Natural killer cell (primary cell): ENCODE measurements around the gene YES1. TPM values are rescaled to one million over a fixed set of nuclear protein-coding genes. Genes with fewer than 3 reads are reported as not detected.

Experiments used
- ATAC-seq, 3 donors: fragments of 150-1000 bp in 2 of 3; fragments of 200-7000 bp in 1 of 3; cut with Tn5 transposase; 1 replicate in 1 of 3; 2 replicates in 2 of 3; pipeline ENCODE4 v1.10.0; 2021; ENCODE audit warnings: mild to moderate bottlenecking in 2 of 3, moderate library complexity in 2 of 3
- DNase-seq, 2 donors: peaks; one replicate each; pipeline versions ENCODE4 v3.0.0 to v3.0.0-alpha.2; 2013 to 2021; ENCODE audit warnings: mixed read lengths in 1 of 2
- H3K27ac ChIP-seq: one replicate; pipeline ENCODE4 v1.5.1; 2013; ENCODE audit warnings: mild to moderate bottlenecking, low read length
- H3K27me3 ChIP-seq: one replicate; pipeline ENCODE4 v1.6.1; 2013; ENCODE audit warnings: low read length; ENCODE audit not compliant: control insufficient read depth, insufficient read depth
- H3K36me3 ChIP-seq: one replicate; pipeline ENCODE4 v1.6.1; 2013; ENCODE audit warnings: low read length; ENCODE audit not compliant: control insufficient read depth, insufficient read depth
- H3K4me1 ChIP-seq: one replicate; pipeline ENCODE4 v1.6.1; 2013; ENCODE audit warnings: low read length; ENCODE audit not compliant: control insufficient read depth, insufficient read depth
- H3K4me3 ChIP-seq: one replicate; pipeline ENCODE4 v1.5.1; 2013; ENCODE audit warnings: low read length
- H3K9me3 ChIP-seq: one replicate; pipeline ENCODE4 v1.6.1; 2013; ENCODE audit warnings: low read length; ENCODE audit not compliant: control insufficient read depth, insufficient read depth
- H3K27ac Mint-ChIP-seq, 2 donors: one replicate each; pipeline ENCODE4 v1.8.0; 2022; ENCODE audit warnings: mild to moderate bottlenecking in 2 of 2, mixed read lengths in 2 of 2, moderate library complexity in 1 of 2
- H3K27me3 Mint-ChIP-seq, 2 donors: one replicate each; pipeline ENCODE4 v1.8.0; 2022; ENCODE audit warnings: low read depth in 2 of 2, mixed read lengths in 2 of 2
- H3K36me3 Mint-ChIP-seq: one replicate; pipeline ENCODE4 v1.8.0; 2022; ENCODE audit warnings: mixed read lengths
- H3K4me1 Mint-ChIP-seq, 2 donors: one replicate each; pipeline ENCODE4 v1.8.0; 2022; ENCODE audit warnings: mixed read lengths in 2 of 2
- H3K4me3 Mint-ChIP-seq: one replicate; pipeline ENCODE4 v1.8.0; 2022; ENCODE audit warnings: mild to moderate bottlenecking, moderate library complexity, mixed read lengths
- H3K9me3 Mint-ChIP-seq, 2 donors: one replicate each; pipeline ENCODE4 v1.8.0; 2022; ENCODE audit warnings: mixed read lengths in 2 of 2
- WGBS: methylation state at CpG from one replicate; pipeline ENCODE4 v1.1.7; 2013; ENCODE audit warnings: missing lambda C conversion rate; ENCODE audit not compliant: insufficient coverage; 5-methylcytosine and 5-hydroxymethylcytosine counted together
- intact Hi-C: fragments of 100-400 bp; cut with micrococcal nuclease; formaldehyde crosslinking; loops from one replicate; pipeline ENCODE4 v1.14.2; 2022
- total RNA-seq, 4 donors: library from RNA; stranded (reverse); fragments of 120-200 nt in 1 of 4; gene quantifications; one replicate each; pipeline versions ENCODE4 v1.2.3 to v1.2.4, GENCODE V29; 2013 to 2022
- TF ChIP-seq, protein P1 (sequence below): fragments of 200-600 bp; IDR thresholded peaks from one replicate; pipeline ENCODE4 v1.8.0; 2022; ENCODE audit warnings: antibody characterized with exemption

The YES1 gene
- total RNA-seq, result 100 to 1,000 TPM in 1 of 3 donors, 10 to 100 TPM in 2; 70.2 to 101 (median 76.2) TPM
- 30.4 TPM for total RNA-seq (2013)

DNA sequence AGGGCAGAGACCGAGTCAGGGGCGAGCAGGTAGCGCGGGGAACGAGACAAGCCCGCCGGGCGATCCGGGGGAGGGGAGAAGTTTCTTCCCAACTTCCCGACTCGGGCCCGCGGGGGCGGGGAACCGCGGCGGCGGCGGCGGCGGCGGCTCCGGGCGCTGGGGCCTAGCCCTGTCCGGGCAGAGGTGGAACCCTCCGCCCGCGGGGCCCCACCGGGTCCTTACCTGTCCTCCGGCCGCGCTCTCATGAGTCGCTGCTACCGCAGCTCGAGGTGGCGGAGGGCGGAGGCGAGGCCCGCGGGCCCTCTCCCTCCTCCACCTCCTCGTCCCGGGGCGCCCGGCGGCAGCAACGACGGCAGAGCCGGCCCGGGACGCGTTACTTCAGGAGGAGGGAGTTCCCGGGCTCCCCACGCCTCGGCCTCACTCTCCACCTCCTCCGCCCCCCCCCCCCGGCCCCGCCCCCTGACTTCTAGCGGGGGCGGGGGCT lies at the start of gene YES1:
Gene YES1 (minus strand): TSS at position 351 of the 484 bp plus-strand sequence. CDS start 55,415 bp downstream, outside the sequence.
- peak; percentile 60 to 81 (median 66) for ATAC-seq
- peaks cover 44% of the 10 kb centered on the region for H3K4me1 ChIP-seq
- H3K9me3 Mint-ChIP-seq, result no peaks in the 10 kb centered on the region
- H3K27ac Mint-ChIP-seq, result peak within 1 kb of the TSS; percentile 98 to 99
- no peaks in the 10 kb centered on the region for H3K36me3 Mint-ChIP-seq
- H3K4me3 Mint-ChIP-seq, result peak within 1 kb of the TSS; percentile 98
- peak within 1 kb of the TSS; percentile 93 for H3K27ac ChIP-seq
- H3K9me3 ChIP-seq, result no peaks in the 10 kb centered on the region
- WGBS, result under 1% methylated on average over 57 of the region's 59 CpGs
- no peaks in the 10 kb centered on the region for H3K27me3 ChIP-seq
- peaks cover 76 to 81% of the 10 kb centered on the region in 2 donors for H3K4me1 Mint-ChIP-seq
- no peaks in the 10 kb centered on the region for H3K36me3 ChIP-seq
- peak within 1 kb of the TSS; percentile 95 for H3K4me3 ChIP-seq
- intact Hi-C loops, result loop anchor here (1.0 to 5.0 kb wide), 3 partner anchors 19 to 101 kb away; no protein-coding TSS in a partner anchor
- TF ChIP-seq, protein P1, sequence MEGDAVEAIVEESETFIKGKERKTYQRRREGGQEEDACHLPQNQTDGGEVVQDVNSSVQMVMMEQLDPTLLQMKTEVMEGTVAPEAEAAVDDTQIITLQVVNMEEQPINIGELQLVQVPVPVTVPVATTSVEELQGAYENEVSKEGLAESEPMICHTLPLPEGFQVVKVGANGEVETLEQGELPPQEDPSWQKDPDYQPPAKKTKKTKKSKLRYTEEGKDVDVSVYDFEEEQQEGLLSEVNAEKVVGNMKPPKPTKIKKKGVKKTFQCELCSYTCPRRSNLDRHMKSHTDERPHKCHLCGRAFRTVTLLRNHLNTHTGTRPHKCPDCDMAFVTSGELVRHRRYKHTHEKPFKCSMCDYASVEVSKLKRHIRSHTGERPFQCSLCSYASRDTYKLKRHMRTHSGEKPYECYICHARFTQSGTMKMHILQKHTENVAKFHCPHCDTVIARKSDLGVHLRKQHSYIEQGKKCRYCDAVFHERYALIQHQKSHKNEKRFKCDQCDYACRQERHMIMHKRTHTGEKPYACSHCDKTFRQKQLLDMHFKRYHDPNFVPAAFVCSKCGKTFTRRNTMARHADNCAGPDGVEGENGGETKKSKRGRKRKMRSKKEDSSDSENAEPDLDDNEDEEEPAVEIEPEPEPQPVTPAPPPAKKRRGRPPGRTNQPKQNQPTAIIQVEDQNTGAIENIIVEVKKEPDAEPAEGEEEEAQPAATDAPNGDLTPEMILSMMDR, result no peak
- no peaks in the 10 kb centered on the region for H3K27me3 Mint-ChIP-seq
- DNase-seq, result peak in 1 of 2 donors; percentile 86

DNA sequence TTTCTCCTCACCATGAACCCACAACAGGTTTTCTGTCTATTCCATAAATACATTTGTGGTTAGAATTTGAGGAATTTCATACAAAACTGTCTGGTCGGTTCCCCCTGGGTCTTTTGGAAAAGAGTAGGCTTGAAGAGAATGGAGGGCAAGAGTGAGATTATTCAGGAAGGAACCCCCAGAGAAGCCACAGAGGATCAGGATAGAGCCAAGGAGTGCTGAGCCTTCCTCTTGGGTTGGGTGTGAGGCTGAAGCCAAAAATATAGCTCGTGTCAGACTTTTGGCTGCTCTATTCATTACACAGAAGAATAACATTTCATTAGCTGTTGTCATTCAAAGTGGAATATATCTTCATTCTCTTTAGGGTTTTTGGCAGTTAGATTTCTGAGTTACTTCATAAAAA lies 45.9 kb upstream of the YES1 start:
- no peaks in the 10 kb centered on the region for H3K4me1 ChIP-seq
- H3K27me3 ChIP-seq, result no peaks in the 10 kb centered on the region
- Mint-ChIP-seq H3K4me3 (no peak overlapping the region), H3K4me1 (no peaks in the 10 kb centered on the region), H3K27me3 (peaks cover 8 to 12% of the 10 kb centered on the region in 2 donors), H3K9me3 (no peaks in the 10 kb centered on the region), H3K27ac (no peak overlapping the region), H3K36me3 (no peaks in the 10 kb centered on the region)
- H3K27ac ChIP-seq, result no peak overlapping the region
- 64% methylated on average over 2 of the region's 2 CpGs for WGBS
- intact Hi-C loops, result no loop called here
- no peak for ATAC-seq
- no peak for DNase-seq
- H3K36me3 ChIP-seq, result no peaks in the 10 kb centered on the region
- no peaks in the 10 kb centered on the region for H3K9me3 ChIP-seq
- TF ChIP-seq, protein P1, result no peak
- no peak overlapping the region for H3K4me3 ChIP-seq

DNA sequence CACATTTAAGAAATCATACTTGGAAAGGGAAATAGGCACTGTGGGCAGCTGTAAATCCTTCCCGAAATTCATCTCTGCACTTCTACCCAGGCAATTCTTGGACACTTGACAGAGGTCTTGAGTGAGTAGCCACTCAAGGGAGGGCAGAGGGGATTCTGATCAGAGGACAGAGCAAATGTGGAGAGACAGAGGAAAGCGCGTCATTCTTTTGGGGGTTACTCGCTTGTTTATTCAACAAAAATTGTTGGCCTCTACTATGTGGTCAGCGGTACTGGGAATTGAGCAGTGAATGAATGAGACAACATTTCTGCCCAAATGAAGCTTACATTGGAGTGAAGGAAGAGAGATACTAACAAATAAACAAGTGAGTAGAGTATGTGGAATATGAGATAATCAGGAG lies 41.4 kb upstream of the YES1 start:
- ATAC-seq (no peak), DNase-seq (no peak)
- H3K27me3 ChIP-seq, result no peaks in the 10 kb centered on the region
- Mint-ChIP-seq H3K27ac (no peak overlapping the region), H3K9me3 (no peaks in the 10 kb centered on the region), H3K36me3 (no peaks in the 10 kb centered on the region), H3K4me3 (no peak overlapping the region), H3K4me1 (no peaks in the 10 kb centered on the region), H3K27me3 (peaks cover 0 to 8% of the 10 kb centered on the region in 2 donors)
- H3K4me1 ChIP-seq, result no peaks in the 10 kb centered on the region
- H3K4me3 ChIP-seq, result no peak overlapping the region
- no peaks in the 10 kb centered on the region for H3K36me3 ChIP-seq
- TF ChIP-seq, protein P1, result no peak
- WGBS, result 98% methylated on average over 5 of the region's 5 CpGs
- intact Hi-C loops, result no loop called here
- H3K9me3 ChIP-seq, result no peaks in the 10 kb centered on the region
- H3K27ac ChIP-seq, result no peak overlapping the region

DNA sequence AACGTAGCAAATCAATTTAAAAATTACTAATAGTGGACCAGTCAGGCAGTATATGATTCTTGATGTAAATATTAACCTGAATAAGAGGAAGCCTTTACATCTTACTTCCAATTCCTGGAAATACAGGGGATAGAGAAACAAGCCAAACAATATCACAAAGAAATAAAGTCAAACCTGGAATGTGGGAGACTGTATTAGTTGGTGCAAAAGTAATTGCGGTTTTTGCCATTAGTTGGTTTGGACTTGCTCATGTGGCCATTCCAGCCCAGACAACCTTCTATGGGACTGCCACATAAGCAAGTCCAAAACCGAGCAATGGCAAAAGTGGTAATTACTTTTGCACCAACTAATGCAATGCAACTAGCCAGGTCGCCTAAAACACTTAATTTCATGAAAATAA lies 38.9 kb upstream of the YES1 start:
- Histone ChIP-seq H3K4me3 (no peak overlapping the region), H3K27me3 (no peaks in the 10 kb centered on the region), H3K36me3 (no peaks in the 10 kb centered on the region), H3K27ac (no peak overlapping the region), H3K4me1 (no peaks in the 10 kb centered on the region), H3K9me3 (no peaks in the 10 kb centered on the region)
- Mint-ChIP-seq H3K4me3 (no peak overlapping the region), H3K4me1 (no peaks in the 10 kb centered on the region), H3K27me3 (peaks cover 0 to 8% of the 10 kb centered on the region in 2 donors), H3K9me3 (no peaks in the 10 kb centered on the region), H3K27ac (no peak overlapping the region), H3K36me3 (no peaks in the 10 kb centered on the region)
- ATAC-seq (no peak), DNase-seq (no peak)
- intact Hi-C loops, result no loop called here
- 72% methylated on average over 4 of the region's 4 CpGs for WGBS
- TF ChIP-seq, protein P1, result no peak
